ENCODE data around the gene PREX1. TPM values are rescaled to one million over a fixed set of nuclear protein-coding genes. Genes with fewer than 3 reads are reported as not detected.

PREX1 gene
- total RNA-seq, 1 donor from 2014 or later: 78.2 TPM

GRCh38 chr20:48680650-48681049 is 147.1 kb downstream of the PREX1 start:
- intact Hi-C loops (cut with DNase I): no loop called here
- Histone ChIP-seq H3K4me3 (no peak overlapping the region), H3K9me3 (no peaks in the 10 kb centered on the region), H3K4me1 (peaks cover 41% of the 10 kb centered on the region), H3K27me3 (ENCODE audit: low read depth) (no peaks in the 10 kb centered on the region), H3K36me3 (peaks cover 57% of the 10 kb centered on the region), H3K27ac (no peak overlapping the region)
- no peak for ATAC-seq
- TF ChIP-seq CTCF (IDR thresholded peaks at IDR 0.05): no peak
- peak; percentile 1 for DNase-seq

GRCh38 chr20:48679599-48679998 is 148.2 kb downstream of the PREX1 start:
- H3K9me3 ChIP-seq: no peaks in the 10 kb centered on the region
- intact Hi-C loops (cut with DNase I): no loop called here
- TF ChIP-seq CTCF (IDR thresholded peaks at IDR 0.05): no peak
- ATAC-seq (no peak), DNase-seq (no peak)
- no peak overlapping the region for H3K4me3 ChIP-seq
- H3K4me1 ChIP-seq: peaks cover 30% of the 10 kb centered on the region
- H3K27me3 ChIP-seq (ENCODE audit: low read depth): no peaks in the 10 kb centered on the region
- peaks cover 65% of the 10 kb centered on the region for H3K36me3 ChIP-seq
- H3K27ac ChIP-seq: no peak overlapping the region

GRCh38 chr20:48679011-48679410 is 148.8 kb downstream of the PREX1 start:
- H3K36me3 ChIP-seq: peaks cover 71% of the 10 kb centered on the region
- intact Hi-C loops (cut with DNase I): no loop called here

GRCh38 chr20:48678421-48678820 is 149.4 kb downstream of the PREX1 start:
- Histone ChIP-seq H3K4me1 (peaks cover 18% of the 10 kb centered on the region), H3K27me3 (ENCODE audit: low read depth) (no peaks in the 10 kb centered on the region), H3K27ac (no peak overlapping the region), H3K4me3 (no peak overlapping the region), H3K36me3 (peaks cover 74% of the 10 kb centered on the region), H3K9me3 (no peaks in the 10 kb centered on the region)
- intact Hi-C loops (cut with DNase I): no loop called here
- peak; percentile 2 for DNase-seq
- ATAC-seq: no peak
- TF ChIP-seq CTCF (IDR thresholded peaks at IDR 0.05): no peak

More at GRCh38 chr20:48679011-48679410, 148.8 kb downstream of the PREX1 start:
- Histone ChIP-seq H3K4me1 (peaks cover 24% of the 10 kb centered on the region), H3K9me3 (no peaks in the 10 kb centered on the region), H3K27ac (no peak overlapping the region), H3K4me3 (no peak overlapping the region), H3K27me3 (ENCODE audit: low read depth) (no peaks in the 10 kb centered on the region)
- TF ChIP-seq CTCF (IDR thresholded peaks at IDR 0.05): no peak
- ATAC-seq: no peak
- DNase-seq: no peak

GRCh38 chr20:48676795-48677460 is 150.9 kb downstream of the PREX1 start:
- no peak overlapping the region for H3K27ac ChIP-seq
- intact Hi-C loops (cut with DNase I): no loop called here
- peaks cover 3% of the 10 kb centered on the region for H3K4me1 ChIP-seq
- DNase-seq: no peak
- H3K27me3 ChIP-seq (ENCODE audit: low read depth): no peaks in the 10 kb centered on the region
- no peak for ATAC-seq
- H3K9me3 ChIP-seq: no peaks in the 10 kb centered on the region
- H3K36me3 ChIP-seq: peaks cover 85% of the 10 kb centered on the region
- TF ChIP-seq CTCF (IDR thresholded peaks at IDR 0.05): no peak
- H3K4me3 ChIP-seq: no peak overlapping the region

All from lower lobe of right lung (tissue), 2 donors.